Measurements from ENCODE around the gene RAB3C.

RAB3C gene

GRCh38 chr5:58886315-58887207 is 303.7 kb downstream of the RAB3C start:
- TF ChIP-seq, protein P1, sequence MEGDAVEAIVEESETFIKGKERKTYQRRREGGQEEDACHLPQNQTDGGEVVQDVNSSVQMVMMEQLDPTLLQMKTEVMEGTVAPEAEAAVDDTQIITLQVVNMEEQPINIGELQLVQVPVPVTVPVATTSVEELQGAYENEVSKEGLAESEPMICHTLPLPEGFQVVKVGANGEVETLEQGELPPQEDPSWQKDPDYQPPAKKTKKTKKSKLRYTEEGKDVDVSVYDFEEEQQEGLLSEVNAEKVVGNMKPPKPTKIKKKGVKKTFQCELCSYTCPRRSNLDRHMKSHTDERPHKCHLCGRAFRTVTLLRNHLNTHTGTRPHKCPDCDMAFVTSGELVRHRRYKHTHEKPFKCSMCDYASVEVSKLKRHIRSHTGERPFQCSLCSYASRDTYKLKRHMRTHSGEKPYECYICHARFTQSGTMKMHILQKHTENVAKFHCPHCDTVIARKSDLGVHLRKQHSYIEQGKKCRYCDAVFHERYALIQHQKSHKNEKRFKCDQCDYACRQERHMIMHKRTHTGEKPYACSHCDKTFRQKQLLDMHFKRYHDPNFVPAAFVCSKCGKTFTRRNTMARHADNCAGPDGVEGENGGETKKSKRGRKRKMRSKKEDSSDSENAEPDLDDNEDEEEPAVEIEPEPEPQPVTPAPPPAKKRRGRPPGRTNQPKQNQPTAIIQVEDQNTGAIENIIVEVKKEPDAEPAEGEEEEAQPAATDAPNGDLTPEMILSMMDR (conservative IDR thresholded peaks at IDR 0.05), result peak; percentile 93

DNA sequence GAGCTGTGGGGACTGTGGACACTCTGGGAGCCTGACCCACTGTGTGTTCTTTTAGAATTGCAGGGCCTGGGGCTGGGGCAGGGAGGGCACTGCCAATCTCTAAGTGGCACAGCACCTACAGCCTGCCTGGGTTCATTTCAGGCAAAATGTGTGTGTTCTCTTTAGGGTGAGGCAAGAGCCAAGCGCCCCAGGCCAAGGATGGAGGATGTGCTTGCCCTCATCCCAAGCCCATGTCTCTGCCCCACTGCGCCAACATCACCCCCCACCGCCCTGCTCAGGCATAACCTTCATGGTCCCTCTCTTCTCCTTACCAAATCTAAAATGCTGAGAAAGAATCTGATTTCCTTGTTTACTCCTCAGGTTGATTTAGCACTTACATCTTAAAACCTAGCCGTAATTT is 304.4 kb downstream of the RAB3C start:
- TF ChIP-seq, protein P1 (conservative IDR thresholded peaks at IDR 0.05), result no peak
- no peak overlapping the region for H3K27ac ChIP-seq

More at GRCh38 chr5:58886315-58887207, 303.7 kb downstream of the RAB3C start:
- no peak overlapping the region for H3K27ac ChIP-seq

- H3K27ac ChIP-seq, result no peak overlapping the region
- TF ChIP-seq, protein P1 (conservative IDR thresholded peaks at IDR 0.05), result no peak
Observed at GRCh38 chr5:58887721-58888409, 305.0 kb downstream of the RAB3C start.

- no peak overlapping the region for H3K27ac ChIP-seq
- TF ChIP-seq, protein P1 (conservative IDR thresholded peaks at IDR 0.05), result no peak
Observed at GRCh38 chr5:58890265-58890664, 307.4 kb downstream of the RAB3C start.

GRCh38 chr5:58890701-58891085 is 307.8 kb downstream of the RAB3C start:
- H3K27ac ChIP-seq, result no peak overlapping the region
- TF ChIP-seq, protein P1 (conservative IDR thresholded peaks at IDR 0.05), result no peak

DNA sequence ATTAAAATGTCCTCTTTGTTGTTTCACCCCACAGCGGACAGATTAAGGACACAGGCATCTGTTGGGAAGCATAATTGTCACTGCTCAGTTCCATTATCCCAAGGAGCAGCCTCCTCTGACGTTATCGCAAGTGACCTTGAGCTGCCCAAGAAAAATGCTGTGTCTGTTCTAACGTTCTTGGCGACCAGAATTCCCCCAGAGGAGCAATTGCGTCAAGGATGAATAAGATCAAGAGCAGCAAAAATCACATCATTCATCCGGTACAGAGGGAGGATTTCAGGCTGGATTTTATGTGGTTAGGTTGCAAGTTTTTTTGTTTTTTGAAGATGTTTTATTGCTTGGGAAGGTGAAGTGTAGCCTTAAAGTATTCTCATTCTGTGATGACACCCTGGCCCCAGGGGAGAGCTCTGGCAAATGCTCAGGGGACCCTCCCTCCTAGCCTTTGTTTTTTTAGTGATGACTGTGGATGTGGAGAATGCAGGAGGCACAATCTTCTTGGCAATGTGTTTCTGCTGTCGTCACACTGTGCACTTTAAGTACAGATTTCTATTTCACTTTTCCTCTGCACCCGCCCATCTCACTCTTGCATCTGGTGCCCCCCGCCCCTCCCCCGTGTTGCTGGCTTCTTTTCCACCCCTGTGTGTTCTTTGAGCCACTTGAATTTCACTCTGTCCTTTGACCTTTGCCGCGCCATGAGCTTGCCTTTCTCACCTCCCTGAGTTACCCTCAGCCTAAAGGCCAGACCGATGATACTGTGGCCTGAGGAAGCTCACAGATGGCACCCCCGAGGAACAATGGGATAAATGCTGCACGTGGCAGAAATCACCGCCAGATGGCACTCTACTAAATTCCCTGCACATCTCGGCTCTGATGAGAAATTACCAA is 308.5 kb downstream of the RAB3C start:
- H3K27ac ChIP-seq, result no peak overlapping the region
- TF ChIP-seq, protein P1 (conservative IDR thresholded peaks at IDR 0.05), result peak; percentile 87

GRCh38 chr5:58891971-58892343 is 309.1 kb downstream of the RAB3C start:
- no peak overlapping the region for H3K27ac ChIP-seq
- TF ChIP-seq, protein P1 (conservative IDR thresholded peaks at IDR 0.05), result peak; percentile 63
